Measurements from ENCODE around the gene DFFA. TPM values are rescaled to one million over a fixed set of nuclear protein-coding genes. Genes with fewer than 3 reads are reported as not detected.

Gene DFFA, protein sequence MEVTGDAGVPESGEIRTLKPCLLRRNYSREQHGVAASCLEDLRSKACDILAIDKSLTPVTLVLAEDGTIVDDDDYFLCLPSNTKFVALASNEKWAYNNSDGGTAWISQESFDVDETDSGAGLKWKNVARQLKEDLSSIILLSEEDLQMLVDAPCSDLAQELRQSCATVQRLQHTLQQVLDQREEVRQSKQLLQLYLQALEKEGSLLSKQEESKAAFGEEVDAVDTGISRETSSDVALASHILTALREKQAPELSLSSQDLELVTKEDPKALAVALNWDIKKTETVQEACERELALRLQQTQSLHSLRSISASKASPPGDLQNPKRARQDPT
- 81.5 and 102 TPM in 2 replicates for total RNA-seq (2014; rRNA removed; shearing (Covaris generic))

DNA sequence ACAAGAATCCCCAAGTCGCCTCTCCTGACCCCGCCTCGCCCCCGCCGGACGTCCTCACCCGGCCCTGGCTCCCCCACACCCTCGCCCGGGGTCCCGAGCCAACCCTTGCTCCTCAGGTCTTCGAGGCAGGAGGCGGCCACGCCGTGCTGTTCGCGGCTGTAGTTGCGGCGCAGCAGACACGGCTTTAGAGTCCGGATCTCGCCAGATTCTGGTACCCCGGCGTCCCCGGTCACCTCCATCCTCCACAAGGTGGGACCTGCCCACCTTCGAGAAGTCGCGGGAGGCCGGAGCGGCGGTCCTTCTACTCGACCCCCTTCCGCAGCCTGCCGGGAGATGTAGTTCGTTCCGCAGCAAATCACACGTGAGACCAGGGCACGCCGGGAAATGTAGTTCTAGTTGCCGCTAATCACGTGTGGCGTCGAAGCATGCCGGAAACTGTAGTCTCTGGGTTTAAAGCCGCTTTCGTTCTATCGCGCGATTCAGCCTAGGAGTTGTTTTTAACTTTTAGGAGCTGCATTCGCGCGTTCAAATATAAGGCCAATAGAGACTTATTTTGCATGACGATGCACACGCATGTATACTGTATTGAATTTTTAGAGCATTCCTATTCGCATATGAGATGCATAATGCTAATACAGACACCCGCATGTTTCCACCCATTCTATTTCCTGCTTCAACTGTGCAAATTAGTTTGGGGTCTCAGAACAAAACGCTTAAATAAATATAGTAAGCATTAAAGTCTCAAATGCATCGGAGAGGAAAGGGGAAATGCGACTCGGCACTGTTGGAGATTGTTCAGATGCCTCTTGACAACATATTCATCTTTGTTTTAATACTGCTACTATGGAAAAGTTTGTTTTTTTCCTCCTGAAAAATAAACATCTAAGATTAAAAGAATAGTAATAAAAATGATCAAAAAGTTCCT, at the start of gene DFFA:
TSS of gene DFFA (minus strand) at position 310 of the 925 bp plus-strand sequence. CDS start at position 239, 71 bp downstream.
- DNase-seq (ENCODE audit: low spot score), result peak; percentile 97

DNA sequence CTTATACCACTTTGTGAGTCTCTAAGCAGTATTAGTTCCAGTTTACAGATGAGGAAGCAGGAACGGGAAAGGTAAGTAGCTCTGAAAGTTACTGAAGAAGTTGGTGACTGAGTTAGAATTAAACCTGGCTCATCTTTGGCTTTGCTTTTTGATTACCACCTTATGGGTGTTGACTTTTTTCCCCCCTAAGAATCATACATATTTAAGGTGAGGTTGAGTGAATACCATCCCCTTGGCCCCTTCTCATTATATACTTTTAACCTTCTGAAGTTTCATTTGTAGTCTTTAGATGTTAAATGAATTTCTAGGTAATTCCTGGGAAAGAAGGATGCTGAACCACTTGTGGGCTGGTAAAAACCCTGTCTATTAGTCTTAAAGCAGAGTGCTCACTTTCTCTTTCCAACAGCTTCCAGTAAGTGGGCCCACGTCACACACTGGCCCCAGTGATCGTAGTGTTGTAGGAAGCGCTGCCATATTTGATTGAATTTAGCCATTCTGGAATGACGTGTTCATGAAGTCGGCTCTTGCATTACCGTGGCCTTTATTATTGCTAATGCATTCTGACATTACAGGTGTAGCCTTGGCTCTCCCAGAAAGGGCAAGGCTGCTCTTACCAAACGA, 49.3 kb upstream of the DFFA start:
- in situ Hi-C loops (cut with HindIII; ENCODE audit: low sequenced_read_pairs), result no loop called here
- no peak for DNase-seq (ENCODE audit: low spot score)

More for the DNA sequence above, at the start of gene DFFA:
- in situ Hi-C loops (cut with HindIII; ENCODE audit: low sequenced_read_pairs), result no loop called here

DNA sequence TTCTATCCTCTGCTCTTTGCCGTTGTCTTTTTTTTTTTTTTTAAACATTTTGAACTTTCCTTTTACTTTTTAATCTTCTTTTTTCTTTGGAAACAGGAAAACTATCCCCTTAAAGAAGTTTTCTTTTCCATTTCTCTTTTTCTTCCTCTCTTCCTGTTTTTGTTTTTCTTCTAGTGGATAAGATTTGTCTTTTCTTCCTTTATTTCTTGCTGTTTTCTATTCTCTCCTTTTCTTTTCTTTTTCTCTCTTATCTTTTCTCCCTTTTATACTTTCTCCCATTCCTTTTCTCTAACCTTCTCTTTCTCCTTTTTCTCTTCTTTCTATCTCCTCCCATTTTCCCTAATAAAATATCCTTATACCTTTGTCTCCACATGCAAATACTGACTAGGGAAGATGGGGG, 48.6 kb upstream of the DFFA start:
- DNase-seq (ENCODE audit: low spot score), result no peak

DNA sequence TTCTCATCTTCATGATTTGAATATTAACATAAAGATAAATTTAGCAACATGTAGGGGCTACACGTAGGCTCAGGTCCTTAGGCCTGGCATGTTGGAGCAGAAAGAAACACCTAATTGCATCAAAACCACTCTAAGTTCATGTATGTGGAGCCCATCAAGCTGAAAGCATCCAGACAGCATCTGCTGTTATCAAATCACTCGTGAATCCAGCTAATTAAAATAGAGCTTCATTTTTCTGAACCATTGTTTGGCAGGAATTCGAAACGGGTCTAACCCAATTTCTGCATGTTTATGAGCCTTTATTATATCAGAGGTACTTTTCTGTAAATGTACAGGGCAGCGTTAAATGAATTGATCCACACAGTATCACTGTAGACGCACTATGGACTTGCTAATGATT, 48.2 kb upstream of the DFFA start:
- in situ Hi-C loops (cut with HindIII; ENCODE audit: low sequenced_read_pairs), result no loop called here
- DNase-seq (ENCODE audit: low spot score), result no peak

More for the DNA sequence above, 48.6 kb upstream of the DFFA start:
- in situ Hi-C loops (cut with HindIII; ENCODE audit: low sequenced_read_pairs), result no loop called here

DNA sequence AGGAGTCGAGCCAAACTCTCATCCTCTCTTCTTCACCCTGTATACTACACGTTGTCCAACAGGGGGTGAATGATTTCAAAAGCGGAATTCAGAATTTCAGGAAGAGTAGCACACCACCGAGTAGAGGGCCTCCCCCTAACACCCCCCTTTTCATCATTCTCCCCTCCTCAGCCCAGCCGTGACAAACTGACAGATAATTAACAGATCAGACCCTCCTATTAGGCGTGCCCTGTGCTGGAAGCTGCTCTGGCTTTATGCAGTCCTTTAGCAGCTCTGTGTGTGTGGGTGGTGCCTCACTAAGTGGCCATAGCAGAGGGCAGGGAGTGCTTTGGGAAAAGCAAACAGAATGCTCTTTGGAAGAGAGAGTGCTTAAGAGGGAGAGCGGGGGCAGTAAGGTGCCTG, 46.7 kb upstream of the DFFA start:
- DNase-seq (ENCODE audit: low spot score), result no peak
- in situ Hi-C loops (cut with HindIII; ENCODE audit: low sequenced_read_pairs), result no loop called here

DNA sequence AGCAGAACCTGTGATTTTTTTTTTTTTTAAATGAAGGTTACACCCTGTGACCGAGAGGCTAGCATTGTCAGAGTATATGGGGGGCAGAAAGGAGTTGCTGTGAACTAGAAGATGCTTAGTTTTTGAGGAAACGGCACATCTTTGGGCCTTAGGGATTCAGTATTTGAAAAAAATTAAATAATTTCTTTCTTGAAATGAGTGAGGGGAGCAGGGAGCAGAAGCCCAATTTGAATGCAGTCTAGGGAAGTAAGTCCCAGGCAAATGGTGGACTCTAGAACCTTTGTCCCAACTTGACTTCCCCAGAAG, 45.3 kb upstream of the DFFA start:
- in situ Hi-C loops (cut with HindIII; ENCODE audit: low sequenced_read_pairs), result no loop called here
- DNase-seq (ENCODE audit: low spot score), result no peak

DNA sequence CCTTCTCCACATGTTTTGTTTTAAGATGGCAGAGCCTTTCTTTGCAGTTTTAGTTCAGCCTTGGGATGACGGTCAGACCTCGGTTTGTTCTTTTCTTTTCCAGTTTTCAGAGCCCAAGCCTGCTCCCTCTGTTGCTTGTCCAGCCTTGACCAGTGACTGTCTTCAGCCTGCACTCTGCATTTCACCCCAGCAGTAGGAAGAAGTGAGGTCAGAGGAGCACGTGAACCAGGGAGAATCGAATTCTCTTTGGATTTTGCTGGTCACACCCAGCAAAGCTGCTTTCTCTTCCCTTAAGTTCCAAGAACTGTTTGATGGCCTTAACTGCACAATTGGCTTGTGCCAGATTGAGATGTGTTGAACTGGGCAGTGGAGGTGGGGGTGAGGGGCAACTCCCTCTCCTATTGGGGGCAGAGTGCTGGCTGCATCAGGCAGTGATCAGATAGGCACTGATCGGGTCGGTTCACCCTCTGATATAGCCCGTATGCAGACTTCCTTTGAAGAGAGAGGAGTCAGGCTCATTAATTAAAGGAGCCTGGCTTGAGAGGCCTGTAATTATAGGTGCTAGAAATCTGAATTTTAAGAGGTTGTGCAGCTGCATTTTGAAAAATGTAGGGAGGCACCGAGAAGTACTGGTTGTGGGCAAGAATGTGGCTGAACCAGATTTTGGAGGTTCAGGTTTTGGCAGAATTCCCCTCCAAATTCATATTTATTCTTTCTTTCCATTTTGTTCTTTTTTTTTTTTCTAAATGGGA, 44.8 kb upstream of the DFFA start:
- in situ Hi-C loops (cut with HindIII; ENCODE audit: low sequenced_read_pairs), result no loop called here
- DNase-seq (ENCODE audit: low spot score), result no peak

DNA sequence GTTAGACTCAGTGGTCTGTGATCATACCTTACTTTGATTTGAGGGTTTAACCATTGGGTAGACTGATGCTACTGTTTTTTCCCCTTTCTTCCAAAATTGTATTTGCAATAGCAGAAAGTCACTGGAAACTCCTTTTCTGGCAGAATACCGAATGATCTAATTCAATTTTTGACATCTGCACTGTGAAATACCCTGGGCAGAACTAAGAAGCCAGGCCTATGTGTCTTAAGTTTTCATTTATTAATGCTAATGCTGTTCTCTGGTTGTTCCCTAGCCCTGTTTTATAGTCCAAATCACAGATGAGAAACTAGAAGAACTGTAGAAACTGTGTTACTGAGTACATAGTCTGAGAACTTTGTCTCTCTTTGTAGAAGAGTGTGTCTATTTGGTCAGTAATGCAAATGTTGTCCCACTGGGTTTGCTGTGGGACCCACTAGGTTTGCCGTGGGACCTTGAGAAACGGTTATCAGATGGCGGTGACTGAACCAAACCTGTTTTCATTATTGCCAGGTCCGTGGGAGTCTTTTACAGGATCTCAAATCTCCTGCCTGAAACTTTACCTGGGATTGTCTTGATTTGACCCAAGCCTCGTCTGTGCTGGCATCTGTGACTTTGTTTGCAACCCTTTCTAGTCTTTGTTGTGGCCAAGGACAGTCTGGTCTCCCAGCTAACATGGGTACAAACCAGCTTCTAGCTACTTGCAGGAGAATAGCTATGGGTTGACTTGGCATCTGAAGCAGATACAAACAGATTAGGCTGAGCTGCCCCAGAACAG, 43.8 kb upstream of the DFFA start:
- no peak for DNase-seq (ENCODE audit: low spot score)
- in situ Hi-C loops (cut with HindIII; ENCODE audit: low sequenced_read_pairs), result no loop called here

DNA sequence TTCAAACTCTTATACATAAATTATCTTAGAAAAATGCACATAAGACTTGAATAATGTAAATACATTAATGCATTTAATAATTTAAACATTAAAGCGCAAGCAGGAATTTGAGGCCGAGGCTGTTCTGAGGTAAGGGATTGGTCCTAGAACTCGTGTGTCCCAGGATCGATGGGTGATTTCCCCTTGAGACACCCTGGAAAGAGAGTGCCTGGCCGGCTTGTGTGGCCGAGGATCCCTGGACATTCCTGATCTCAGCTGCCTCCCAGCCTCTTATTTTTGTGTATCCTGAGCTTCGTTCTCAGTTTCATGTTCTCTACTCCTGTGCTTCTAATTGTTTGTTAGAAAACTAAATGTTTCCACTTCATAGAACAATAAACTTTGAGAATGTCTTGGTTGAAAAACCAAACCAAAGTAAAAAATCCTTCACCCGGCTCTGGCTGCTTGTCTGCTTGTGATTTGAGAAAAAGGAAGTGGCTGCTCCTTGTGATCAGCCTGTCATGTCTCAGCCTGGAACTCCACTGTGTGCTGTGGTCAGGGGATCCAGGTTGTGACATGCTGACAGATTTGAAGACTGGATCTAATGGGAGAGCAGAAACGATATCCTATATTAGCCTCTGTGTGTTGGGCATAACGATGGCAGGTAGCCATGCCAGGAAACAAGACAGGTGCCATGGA, 43.1 kb upstream of the DFFA start:
- in situ Hi-C loops (cut with HindIII; ENCODE audit: low sequenced_read_pairs), result no loop called here
- DNase-seq (ENCODE audit: low spot score), result no peak

DNA sequence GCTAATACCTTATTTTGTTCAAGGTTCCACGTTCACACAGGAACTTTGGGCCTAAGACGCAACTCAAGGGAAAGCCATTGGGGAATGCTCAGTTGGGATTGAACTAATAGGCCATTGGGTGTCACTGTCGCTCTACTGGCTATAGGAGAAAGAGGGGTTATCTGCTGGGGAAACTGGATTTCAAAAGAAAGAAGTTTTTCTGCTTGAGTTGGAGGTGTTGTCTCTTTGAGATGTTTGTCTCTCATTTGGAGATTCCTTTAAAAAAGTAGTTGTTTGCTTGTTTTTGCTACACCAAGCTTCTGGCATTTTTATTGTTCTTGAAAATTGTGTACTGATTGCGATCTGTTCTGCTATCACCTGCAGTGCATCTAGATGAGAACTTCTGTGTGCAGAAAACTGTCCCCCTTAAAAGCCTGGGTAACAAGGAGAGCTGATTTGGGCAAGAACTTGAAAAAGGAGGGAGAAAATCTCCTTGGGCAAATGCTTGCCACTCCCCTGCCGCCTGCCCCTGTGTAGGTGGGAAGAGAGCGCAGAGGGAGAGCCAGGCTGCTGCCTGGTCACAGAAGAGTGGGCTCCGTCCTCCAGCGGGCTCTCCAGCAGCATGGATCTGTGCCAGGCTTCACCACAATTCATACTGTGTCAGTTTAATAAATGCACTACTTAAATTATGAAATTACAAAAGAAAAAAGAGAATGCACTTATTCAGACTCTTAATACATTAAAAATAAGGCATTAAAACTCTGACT, 42.3 kb upstream of the DFFA start:
- in situ Hi-C loops (cut with HindIII; ENCODE audit: low sequenced_read_pairs), result no loop called here
- DNase-seq (ENCODE audit: low spot score), result peak; percentile 36

DNA sequence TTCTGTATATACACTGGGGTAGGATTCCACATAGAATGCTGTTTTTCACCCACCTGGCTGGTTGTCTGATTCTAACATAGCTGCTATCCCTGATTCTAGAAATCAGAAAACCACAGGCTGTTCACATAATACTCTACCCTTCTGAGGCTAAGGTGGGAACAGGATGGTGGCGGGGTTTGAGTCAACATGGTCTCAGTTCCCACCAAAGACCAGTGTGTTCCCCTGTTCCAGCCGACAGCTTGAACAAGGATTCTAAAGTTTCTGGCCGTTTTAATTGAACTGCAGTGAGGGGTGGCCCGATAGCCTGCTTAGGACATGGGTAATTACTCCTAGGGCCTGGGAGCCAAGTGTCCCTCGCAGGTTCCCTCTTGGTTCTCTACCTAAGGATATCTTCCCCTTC, 40.9 kb upstream of the DFFA start:
- in situ Hi-C loops (cut with HindIII; ENCODE audit: low sequenced_read_pairs), result no loop called here
- no peak for DNase-seq (ENCODE audit: low spot score)

DNA sequence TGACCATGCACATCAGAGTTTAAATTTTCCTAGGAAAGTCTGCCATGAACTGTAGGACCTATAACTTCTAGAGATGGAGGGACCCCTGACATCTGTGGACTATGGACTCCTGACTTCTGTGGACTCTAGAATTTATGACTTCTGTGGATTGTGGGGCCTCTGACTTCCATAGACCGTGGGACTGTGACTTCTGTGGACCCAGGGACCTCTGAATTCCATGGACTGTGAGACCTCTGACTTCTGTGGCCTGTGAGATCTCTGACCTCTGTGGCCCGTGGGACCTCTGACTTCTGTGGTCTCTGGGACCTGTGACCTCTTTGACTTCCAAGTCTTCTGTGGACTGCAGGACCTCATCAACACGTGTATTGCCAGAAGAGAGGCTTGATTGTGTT, 39.2 kb upstream of the DFFA start:
- in situ Hi-C loops (cut with HindIII; ENCODE audit: low sequenced_read_pairs), result no loop called here

DNA sequence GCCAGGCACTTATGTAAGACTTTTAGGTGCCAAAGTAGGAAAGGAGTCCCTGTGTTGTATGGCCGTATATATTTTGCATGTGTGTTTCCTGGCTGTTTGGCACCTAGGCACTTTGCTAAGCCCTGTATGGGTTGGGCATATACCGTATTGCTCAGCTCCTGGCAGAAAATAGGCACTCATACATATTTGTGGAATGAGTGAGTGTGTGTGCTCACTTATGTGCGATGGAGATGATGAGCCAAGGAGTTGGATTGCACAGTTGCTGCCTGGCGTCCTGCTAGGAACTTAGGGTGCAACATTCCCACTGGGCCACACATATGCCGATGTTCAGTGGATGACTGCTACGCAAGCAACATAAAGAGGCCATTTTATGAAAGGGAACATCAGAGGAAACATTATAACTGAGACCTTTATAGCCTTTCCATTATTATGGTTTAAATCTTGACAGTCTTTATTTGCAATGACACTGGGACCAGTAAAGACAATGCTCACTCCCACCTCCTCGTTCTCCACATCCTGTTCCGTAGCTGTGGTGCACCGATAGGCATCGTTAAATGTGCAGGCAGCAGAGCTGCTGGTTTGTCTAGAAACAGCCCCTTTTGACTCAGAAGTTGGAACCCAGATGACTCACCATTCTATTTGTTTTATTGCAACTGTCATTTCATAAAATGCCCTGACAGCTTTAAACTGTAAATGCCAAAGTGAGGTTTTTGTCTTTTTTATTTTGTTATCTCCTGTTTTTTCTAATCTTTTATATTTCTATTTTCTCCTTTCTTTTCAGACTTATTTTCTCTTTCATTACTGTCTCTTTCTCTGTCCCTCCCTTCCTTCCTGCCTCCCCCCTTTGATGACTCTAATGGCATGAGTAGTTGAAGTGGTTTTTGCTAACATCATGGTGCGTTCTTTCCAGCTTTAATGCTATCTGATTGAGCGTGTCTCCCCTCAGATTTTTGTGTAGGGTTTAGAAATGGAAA, 38.5 kb upstream of the DFFA start:
- in situ Hi-C loops (cut with HindIII; ENCODE audit: low sequenced_read_pairs), result no loop called here
- DNase-seq (ENCODE audit: low spot score), result no peak

More for the DNA sequence above, 39.2 kb upstream of the DFFA start:
- DNase-seq (ENCODE audit: low spot score), result no peak

DNA sequence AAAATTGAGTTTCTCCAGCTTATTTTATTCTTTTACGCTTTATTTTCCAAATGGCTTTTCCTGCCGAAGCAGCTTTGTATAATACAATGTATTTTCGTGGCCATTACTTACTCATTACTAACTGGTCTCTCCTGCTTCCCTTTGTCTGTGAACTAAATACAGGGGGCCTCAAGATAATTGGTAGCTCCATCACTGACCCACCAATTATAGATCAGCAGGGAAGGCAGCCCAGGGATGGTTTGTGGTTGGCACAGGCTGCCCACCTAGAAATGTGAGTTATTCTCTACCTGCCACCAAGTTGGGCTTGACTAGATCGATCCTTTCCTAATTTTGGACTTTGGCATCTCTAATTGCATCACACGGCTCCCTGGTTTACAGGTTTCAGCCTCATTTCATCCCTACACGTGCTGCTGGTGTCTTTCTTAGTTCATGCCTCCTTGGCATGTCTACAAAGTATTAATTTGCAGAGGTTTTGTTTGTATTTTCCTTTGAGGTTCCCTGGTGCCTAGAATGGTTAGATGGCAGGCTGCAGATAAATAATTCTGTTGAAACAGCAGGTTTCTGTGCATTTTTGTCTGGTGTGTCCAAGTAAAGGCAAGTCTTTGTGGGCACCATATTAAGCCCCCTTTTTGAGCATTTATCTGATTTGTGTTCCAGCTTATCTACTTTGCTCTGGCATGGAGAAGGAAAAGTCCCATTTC, 37.6 kb upstream of the DFFA start:
- DNase-seq (ENCODE audit: low spot score), result no peak
- in situ Hi-C loops (cut with HindIII; ENCODE audit: low sequenced_read_pairs), result no loop called here

DNA sequence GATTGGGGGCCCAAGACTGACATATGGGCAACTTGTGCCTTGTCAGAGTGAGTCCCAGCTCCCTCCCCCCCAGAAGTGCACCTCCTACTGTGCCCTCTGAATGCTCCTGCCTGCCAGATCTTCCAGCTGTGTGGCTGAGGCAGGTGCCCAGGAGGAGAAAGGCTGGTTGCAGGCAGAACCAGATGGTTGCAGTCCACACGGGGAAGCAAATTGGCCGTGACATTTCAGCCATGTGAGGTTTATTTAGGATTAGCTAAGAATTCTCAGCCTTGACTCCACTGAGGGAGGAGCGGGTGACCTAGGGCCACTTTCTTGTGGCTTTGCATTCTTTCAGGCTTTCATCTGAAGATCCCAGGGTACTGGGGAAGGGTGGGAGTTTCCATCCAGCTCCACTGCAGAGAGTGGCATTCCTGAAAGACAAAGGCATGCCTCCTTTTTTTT, 36.2 kb upstream of the DFFA start:
- no peak for DNase-seq (ENCODE audit: low spot score)
- in situ Hi-C loops (cut with HindIII; ENCODE audit: low sequenced_read_pairs), result no loop called here
